Breast epithelium (tissue), 4 donors: ENCODE data around the gene NOVA2. TPM values are rescaled to one million over a fixed set of nuclear protein-coding genes. Genes with fewer than 3 reads are reported as not detected.

Source experiments
- DNase-seq, 2 donors: peaks; one replicate each; pipeline ENCODE4 v3.0.0-alpha.2; 2019; ENCODE audit warnings: low spot score in 2 of 2
- H3K27ac ChIP-seq, 2 donors: fragments of 200-600 bp; sonication (generic) in 1 of 2; one replicate each; pipeline ENCODE4 v1.5.1; 2016 to 2019; ENCODE audit warnings: mild to moderate bottlenecking in 1 of 2
- H3K27me3 ChIP-seq, 2 donors: fragments of 200-600 bp; sonication (generic) in 1 of 2; one replicate each; pipeline versions ENCODE4 v1.5.1 to v1.6.0; 2017 to 2019; ENCODE audit warnings: control low read depth in 1 of 2, mild to moderate bottlenecking in 1 of 2
- H3K36me3 ChIP-seq: fragments of 200-600 bp; one replicate; pipeline ENCODE4 v1.5.1; 2019
- H3K4me1 ChIP-seq, 2 donors: fragments of 200-600 bp; sonication (generic); one replicate each; pipeline ENCODE4 v1.5.1; 2016 to 2019; ENCODE audit warnings: control low read depth in 1 of 2
- H3K4me3 ChIP-seq, 3 donors: fragments of 200-600 bp; sonication (generic); 1 replicate in 2 of 3; 2 replicates in 1 of 3; pipeline ENCODE4 v1.5.1; 2016 to 2019; ENCODE audit warnings: mild to moderate bottlenecking in 3 of 3, moderate library complexity in 2 of 3
- H3K9me3 ChIP-seq, 2 donors: fragments of 200-600 bp; sonication (generic) in 1 of 2; one replicate each; pipeline ENCODE4 v1.5.1; 2016 to 2019; ENCODE audit warnings: control low read depth in 1 of 2
- CTCF ChIP-seq, 3 donors: fragments of 450-650 bp; IDR thresholded peaks; one replicate each; pipeline ENCODE4 v1.5.1; 2016 to 2017; ENCODE audit warnings: antibody characterized with exemption in 3 of 3, mild to moderate bottlenecking in 3 of 3, moderate library complexity in 3 of 3
- POLR2A ChIP-seq: fragments of 450-650 bp; IDR thresholded peaks from one replicate; pipeline ENCODE4 v1.6.1; 2016; ENCODE audit warnings: antibody characterized with exemption, mild to moderate bottlenecking, moderate library complexity
- POLR2AphosphoS5 ChIP-seq, 3 donors: sonication (generic); formaldehyde crosslinking; IDR thresholded peaks; one replicate each; pipeline ENCODE4 v1.6.1; 2017; ENCODE audit warnings: antibody characterized with exemption in 3 of 3
- intact Hi-C: fragments of 100-400 bp; cut with DNase I; formaldehyde crosslinking; loops from one replicate; pipeline ENCODE4 v1.15.1; 2023; ENCODE audit warnings: low total_unique reads
- total RNA-seq, 3 donors: library from RNA; depleted of rRNA; stranded (reverse); fragments of >200 nt; gene quantifications; one replicate each; pipeline ENCODE4 v1.1.0, GENCODE V29; 2016

The NOVA2 gene
- total RNA-seq, 3 donors from 2014 or later: 0.59 to 3.6 (median 1.1) TPM

- H3K4me3 ChIP-seq: no peak overlapping the region
- intact Hi-C loops: no loop called here
These were observed 43.4 kb upstream of the NOVA2 start for GRCh38 chr19:46017095-46017429.

GRCh38 chr19:46016426-46017094 is 42.9 kb upstream of the NOVA2 start:
- Histone ChIP-seq H3K4me1 (peaks cover 0 to 3% of the 10 kb centered on the region in 2 donors), H3K9me3 (no peaks in the 10 kb centered on the region), H3K4me3 (peak overlapping the region; percentile 51 to 69 (median 63)), H3K27ac (no peak overlapping the region), H3K36me3 (no peaks in the 10 kb centered on the region), H3K27me3 (peaks cover 0 to 3% of the 10 kb centered on the region in 2 donors)
- peak; percentile 37 to 81 for DNase-seq
- no peak for TF ChIP-seq POLR2AphosphoS5 (IDR thresholded peaks at IDR 0.05)
- peak in 2 of 3 donors; percentile 35 to 38 for TF ChIP-seq CTCF (IDR thresholded peaks at IDR 0.05)
- intact Hi-C loops: no loop called here

More at GRCh38 chr19:46017095-46017429, 43.4 kb upstream of the NOVA2 start:
- Histone ChIP-seq H3K4me1 (peaks cover 0 to 3% of the 10 kb centered on the region in 2 donors), H3K36me3 (no peaks in the 10 kb centered on the region), H3K27ac (no peak overlapping the region), H3K9me3 (no peaks in the 10 kb centered on the region), H3K27me3 (peaks cover 0 to 3% of the 10 kb centered on the region in 2 donors)
- no peak for DNase-seq
- TF ChIP-seq CTCF (IDR thresholded peaks at IDR 0.05) (peak in 1 of 3 donors; percentile 20), POLR2A (no peak), POLR2AphosphoS5 (IDR thresholded peaks at IDR 0.05) (no peak)

GRCh38 chr19:46015687-46016425 is 42.2 kb upstream of the NOVA2 start:
- TF ChIP-seq CTCF (IDR thresholded peaks at IDR 0.05) (no peak), POLR2AphosphoS5 (IDR thresholded peaks at IDR 0.05) (no peak), POLR2A (no peak)
- H3K36me3 ChIP-seq: no peaks in the 10 kb centered on the region
- no peak overlapping the region for H3K27ac ChIP-seq
- no peak for DNase-seq
- H3K4me3 ChIP-seq: peak overlapping the region; percentile 51 to 69 (median 63)
- H3K27me3 ChIP-seq: peaks cover 0 to 3% of the 10 kb centered on the region in 2 donors
- H3K9me3 ChIP-seq: no peaks in the 10 kb centered on the region
- peaks cover 0 to 3% of the 10 kb centered on the region in 2 donors for H3K4me1 ChIP-seq
- intact Hi-C loops: no loop called here

- no peaks in the 10 kb centered on the region for H3K9me3 ChIP-seq
- peaks cover 0 to 3% of the 10 kb centered on the region in 2 donors for H3K27me3 ChIP-seq
- no peak for TF ChIP-seq CTCF (IDR thresholded peaks at IDR 0.05)
- TF ChIP-seq POLR2A: no peak
- no peak for TF ChIP-seq POLR2AphosphoS5 (IDR thresholded peaks at IDR 0.05)
- DNase-seq: peak; percentile 67 to 71
- intact Hi-C loops: no loop called here
- peak overlapping the region; percentile 51 to 69 (median 63) for H3K4me3 ChIP-seq
- H3K4me1 ChIP-seq: peaks cover 0 to 3% of the 10 kb centered on the region in 2 donors
- peak overlapping the region in 1 of 2 donors; percentile 25 for H3K27ac ChIP-seq
- H3K36me3 ChIP-seq: no peaks in the 10 kb centered on the region
These were observed 41.4 kb upstream of the NOVA2 start for GRCh38 chr19:46014941-46015686.
